ENCODE results near the gene MRPS26.
"Not testable (repeated sequence)": the region's sequence is repeated elsewhere in the genome, so short reads cannot be mapped to it uniquely, and the experiment has no call there.

MRPS26 gene

GRCh38 chr20:3045816-3046676, at the start of gene MRPS26:
MRPS26 (plus strand) TSS chr20:3046052; CDS start chr20:3046069, 17 bp downstream.
- DNase-seq: no peak

- DNase-seq: no peak
Measured at GRCh38 chr20:2998728-2999127, 47.1 kb upstream of the MRPS26 start.

- no peak for DNase-seq
Measured at GRCh38 chr20:3000852-3001523, 44.9 kb upstream of the MRPS26 start.

DNA sequence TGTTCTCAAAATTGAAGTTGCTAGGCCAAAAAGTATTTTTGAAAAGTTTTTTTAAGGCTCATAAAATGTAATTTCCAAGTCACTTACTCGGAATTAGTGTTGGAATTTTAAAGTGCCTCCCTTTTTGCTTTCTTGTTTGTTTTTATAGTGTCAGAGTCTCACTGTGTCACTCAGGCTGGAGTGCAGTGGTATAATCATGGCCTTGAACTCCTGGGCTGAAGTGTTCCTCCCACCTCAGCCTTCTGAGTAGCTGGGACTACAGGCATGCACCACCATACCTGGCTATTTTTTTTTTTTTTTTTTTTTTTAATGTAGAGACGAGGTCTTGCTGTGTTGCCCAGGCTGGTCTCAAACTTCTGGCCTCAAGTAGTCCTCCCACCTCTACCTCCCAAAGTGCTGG, 42.4 kb upstream of the MRPS26 start:
- no peak for DNase-seq

DNA sequence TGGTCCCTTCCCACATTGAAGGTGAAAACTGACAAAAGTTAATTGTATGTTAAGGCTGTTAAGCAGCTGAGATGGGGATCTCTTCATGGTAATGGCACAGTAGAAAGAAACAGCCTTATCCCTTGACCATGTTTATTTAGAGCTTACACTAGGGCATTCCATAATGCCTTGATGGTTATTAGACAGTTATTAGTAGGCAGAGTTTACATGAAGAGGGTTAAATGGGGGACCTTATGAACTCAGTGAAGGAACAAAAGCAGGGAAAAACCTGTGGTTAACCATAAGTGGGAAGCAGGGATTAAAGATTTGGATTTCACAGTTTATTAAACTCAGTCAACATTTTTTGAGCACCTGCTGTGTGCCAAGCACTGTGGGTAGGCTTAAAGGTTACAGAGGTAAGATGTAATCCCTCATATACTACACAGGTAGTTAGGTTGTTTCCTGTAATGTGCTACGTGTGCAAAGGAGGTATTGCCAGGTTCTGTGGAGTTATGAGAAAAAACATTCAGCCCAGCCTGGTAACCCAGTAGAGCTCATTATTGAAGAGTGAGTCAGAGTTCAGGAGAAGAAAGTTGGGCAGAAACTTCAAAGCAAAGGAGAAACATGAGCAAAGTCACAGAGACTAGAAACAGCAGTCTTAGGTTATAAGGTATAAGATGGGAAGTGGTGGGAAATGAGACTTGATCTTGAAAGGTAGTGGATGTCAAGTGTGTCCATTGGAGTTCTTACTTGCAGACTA, 34.7 kb upstream of the MRPS26 start:
- no peak for DNase-seq

- no peak for DNase-seq
Measured at GRCh38 chr20:3011752-3012151, 34.1 kb upstream of the MRPS26 start.

DNA sequence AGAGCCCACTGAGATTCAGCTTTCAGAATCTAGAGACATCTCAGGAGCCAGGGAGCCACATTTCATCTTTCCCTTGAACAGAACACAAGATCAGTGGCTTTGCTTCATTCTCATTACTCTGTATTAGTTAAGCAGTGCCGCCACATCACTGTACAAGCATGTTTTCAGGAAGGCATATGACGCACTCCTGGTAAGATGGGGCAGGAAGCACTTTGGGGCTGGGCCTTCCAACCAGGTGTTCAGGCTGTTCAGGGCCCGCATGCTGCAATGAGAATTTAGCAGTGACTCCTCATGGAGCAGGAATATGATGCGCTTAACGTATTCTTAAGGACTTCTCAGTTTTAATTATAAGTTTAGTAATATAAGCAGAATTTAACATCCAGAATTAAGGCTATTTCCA, 32.1 kb upstream of the MRPS26 start:
- no peak for DNase-seq

- no peak for DNase-seq
Measured at GRCh38 chr20:3014179-3014578, 31.7 kb upstream of the MRPS26 start.

- DNase-seq: no peak
Measured at GRCh38 chr20:3014662-3015061, 31.2 kb upstream of the MRPS26 start.

- not testable (repeated sequence) for DNase-seq
Measured at GRCh38 chr20:3015302-3015701, 30.6 kb upstream of the MRPS26 start.

DNA sequence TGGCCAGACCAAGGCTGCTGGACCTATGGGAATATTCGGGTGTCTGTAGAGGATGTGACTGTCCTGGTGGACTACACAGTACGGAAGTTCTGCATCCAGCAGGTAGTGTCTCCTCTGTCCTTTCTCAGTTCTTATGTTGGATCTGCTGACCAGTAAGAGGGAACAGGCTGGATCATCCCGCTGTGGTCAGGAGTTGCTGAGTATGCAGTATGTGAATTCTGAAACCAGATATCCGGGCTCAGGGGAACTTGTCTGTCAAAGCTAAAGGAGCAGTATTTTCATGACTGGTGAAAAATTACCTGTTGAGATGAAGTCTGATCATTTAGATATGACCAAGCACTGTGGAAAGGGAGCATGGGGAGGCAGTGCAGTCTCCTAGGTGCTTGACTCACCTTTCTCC, 24.5 kb upstream of the MRPS26 start:
- no peak for DNase-seq

- DNase-seq: no peak
Measured at GRCh38 chr20:3021777-3022176, 24.1 kb upstream of the MRPS26 start.

- DNase-seq: not testable (repeated sequence)
Measured at GRCh38 chr20:3022559-3023490, 23.0 kb upstream of the MRPS26 start.

DNA sequence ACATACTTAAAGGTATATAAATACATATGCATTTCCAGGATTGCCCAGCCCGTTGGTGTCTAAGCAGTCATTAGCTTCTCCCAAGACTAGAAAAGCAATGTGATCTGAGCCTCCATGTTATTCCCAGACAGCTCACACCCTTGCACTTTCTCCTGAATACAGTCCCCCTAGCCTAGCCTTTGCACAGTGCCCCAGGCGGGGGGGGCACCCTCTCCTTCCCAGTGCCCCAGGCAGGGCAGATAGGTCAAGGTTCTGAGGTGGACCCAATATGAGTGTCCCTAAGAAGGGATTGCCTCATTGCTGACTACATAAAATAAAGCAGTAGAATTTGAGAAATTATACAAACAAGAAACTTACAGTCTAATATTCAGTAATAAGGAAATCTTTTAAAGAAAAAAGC, 17.9 kb upstream of the MRPS26 start:
- DNase-seq: no peak

- DNase-seq: no peak
Measured at GRCh38 chr20:3031524-3032147, 14.2 kb upstream of the MRPS26 start.

- DNase-seq: no peak
Measured at GRCh38 chr20:3032624-3033023, 13.2 kb upstream of the MRPS26 start.

- no peak for DNase-seq
Measured at GRCh38 chr20:3037654-3038053, 8.2 kb upstream of the MRPS26 start.

GRCh38 chr20:3038454-3038853, 7.4 kb upstream of the MRPS26 start:
- DNase-seq: no peak

DNA sequence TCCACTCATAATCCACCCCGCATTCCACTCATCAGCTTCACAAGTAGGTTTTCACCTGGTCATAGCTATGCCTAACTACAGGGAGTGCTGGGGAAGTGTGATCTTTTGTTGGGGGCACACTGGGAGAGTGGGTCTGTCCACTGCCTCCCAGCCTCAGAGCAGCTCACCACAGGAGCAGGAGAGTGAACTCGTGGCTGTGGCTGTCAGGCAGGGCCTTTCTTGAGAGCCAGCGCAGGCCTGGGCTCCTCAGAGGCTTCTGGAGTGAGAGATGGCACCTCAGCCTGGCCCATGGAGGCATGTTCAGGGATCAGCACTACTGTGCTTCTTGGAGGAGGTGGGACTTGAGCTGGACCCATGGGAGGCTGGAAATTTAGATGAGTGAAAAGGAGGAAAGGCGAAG, 6.4 kb upstream of the MRPS26 start:
- DNase-seq: no peak

DNA sequence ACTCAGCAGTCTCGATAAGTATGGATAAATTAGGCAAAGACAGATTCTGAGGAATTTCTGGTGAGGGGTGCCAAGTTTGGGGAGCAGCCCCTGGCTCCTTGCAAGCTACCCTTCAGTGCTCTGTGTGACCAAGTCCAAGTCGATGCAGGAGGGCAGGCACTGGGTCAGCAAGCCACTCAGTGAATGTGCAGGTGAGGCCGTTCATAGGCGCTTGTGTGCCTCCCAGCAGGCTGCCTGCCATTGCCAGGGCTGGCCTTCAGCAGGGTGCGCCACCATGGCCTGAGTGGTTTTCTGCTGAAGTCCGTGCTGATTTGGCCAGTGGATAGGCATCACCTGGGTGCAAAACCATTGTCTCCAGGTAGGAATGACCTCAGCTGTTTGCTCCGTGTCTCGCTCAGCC, 5.8 kb upstream of the MRPS26 start:
- no peak for DNase-seq

DNA sequence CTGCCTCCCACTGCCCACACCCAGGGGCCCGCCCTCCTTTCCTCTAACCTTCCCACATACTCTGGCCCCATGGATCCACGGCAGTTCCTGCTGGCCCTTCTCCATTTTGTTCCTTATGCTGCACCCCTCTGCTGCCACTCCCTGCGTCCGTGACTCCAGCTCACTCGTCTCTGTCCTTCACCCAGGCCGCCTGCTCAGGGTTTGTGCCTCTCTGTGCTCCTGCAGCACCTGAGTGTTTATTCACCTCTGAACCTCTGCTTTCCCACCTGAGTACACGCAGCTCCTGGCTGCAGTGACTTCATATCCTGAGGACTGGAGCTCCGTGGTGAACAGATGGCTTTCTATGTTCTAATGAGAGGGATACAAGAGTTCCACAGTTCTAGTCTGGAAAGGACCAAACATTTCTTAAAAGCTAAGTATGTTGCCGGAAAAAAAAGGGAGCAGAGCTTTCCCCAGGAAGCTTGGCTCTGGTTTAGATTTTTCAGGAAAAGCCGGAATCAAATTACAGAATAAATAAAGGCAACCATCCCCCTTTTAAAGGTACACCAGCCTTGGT, 3.9 kb upstream of the MRPS26 start:
- DNase-seq: no peak

GRCh38 chr20:3042625-3043024, 3.2 kb upstream of the MRPS26 start:
- DNase-seq: no peak

Data from cortex of kidney (tissue), 1 donor.